DOHH2 (cell line): ENCODE measurements around the gene SLC1A5.

Experiments
- H3F3A ChIP-seq: fragments of 200-600 bp; sonication (generic), shearing (Covaris generic); 2 replicates; pipeline ENCODE4 v1.6.0; 2016; ENCODE audit warnings: antibody characterized with exemption, mild to moderate bottlenecking; ENCODE audit not compliant: control insufficient read depth, insufficient read depth
- H3K27ac ChIP-seq: fragments of 200-600 bp; sonication (generic); 2 replicates; pipeline ENCODE4 v1.5.1; 2014; ENCODE audit warnings: low read depth, mild to moderate bottlenecking, low read length, moderate library complexity
- H3K27me3 ChIP-seq: fragments of 200-600 bp; sonication (generic); 2 replicates; pipeline ENCODE4 v1.6.1; 2014; ENCODE audit warnings: mild to moderate bottlenecking, low read length, mixed read lengths; ENCODE audit not compliant: control insufficient read depth
- H3K36me3 ChIP-seq: fragments of 200-600 bp; sonication (generic); 2 replicates; pipeline ENCODE4 v1.6.1; 2014; ENCODE audit warnings: mild to moderate bottlenecking, low read length, moderate library complexity, mixed read lengths; ENCODE audit not compliant: control insufficient read depth
- H3K4me1 ChIP-seq: fragments of 200-600 bp; sonication (generic); 2 replicates; pipeline ENCODE4 v1.6.1; 2014; ENCODE audit warnings: mild to moderate bottlenecking, low read length, mixed read lengths; ENCODE audit not compliant: control insufficient read depth
- H3K4me2 ChIP-seq: fragments of 200-600 bp; sonication (generic); 2 replicates; pipeline ENCODE4 v1.6.0; 2014; ENCODE audit warnings: mild to moderate bottlenecking, low read length, moderate library complexity
- H3K4me3 ChIP-seq: fragments of 200-600 bp; sonication (generic); 2 replicates; pipeline ENCODE4 v1.5.1; 2014; ENCODE audit warnings: mild to moderate bottlenecking, low read length, mixed read lengths
- H3K79me2 ChIP-seq: fragments of 200-600 bp; sonication (generic); 2 replicates; pipeline ENCODE4 v1.6.1; 2014; ENCODE audit warnings: mild to moderate bottlenecking, low read length, mixed read lengths; ENCODE audit not compliant: control insufficient read depth
- H3K9me2 ChIP-seq: fragments of 200-600 bp; sonication (generic); replicated peaks from 2 replicates; pipeline ENCODE4 v1.6.1; 2014; ENCODE audit warnings: mild to moderate bottlenecking, low read length, mixed read lengths; ENCODE audit not compliant: control insufficient read depth
- H3K9me3 ChIP-seq: fragments of 200-600 bp; sonication (generic); 2 replicates; pipeline ENCODE4 v1.6.1; 2014; ENCODE audit warnings: antibody characterized with exemption, low read length, mixed read lengths; ENCODE audit not compliant: control insufficient read depth, insufficient read depth
- H4K20me1 ChIP-seq: fragments of 200-600 bp; sonication (generic); 2 replicates; pipeline ENCODE4 v1.6.0; 2014; ENCODE audit warnings: low read depth, mild to moderate bottlenecking, antibody characterized with exemption, low read length, moderate library complexity; ENCODE audit not compliant: control insufficient read depth, insufficient read depth
- EZH2phosphoT487 ChIP-seq: fragments of 200-600 bp; sonication (generic); IDR thresholded peaks from 2 replicates; pipeline ENCODE4 v1.6.1; 2017; ENCODE audit warnings: borderline replicate concordance, mild to moderate bottlenecking, antibody characterized with exemption, low read length, moderate library complexity, mixed read lengths
- TF ChIP-seq, protein P1 (sequence below): fragments of 200-600 bp; sonication (generic); IDR thresholded peaks from one replicate; pipeline ENCODE4 v1.5.1; 2014; ENCODE audit warnings: antibody characterized with exemption, mild to moderate bottlenecking, low read depth, low read length; ENCODE audit not compliant: poor library complexity, severe bottlenecking

SLC1A5 gene

DNA sequence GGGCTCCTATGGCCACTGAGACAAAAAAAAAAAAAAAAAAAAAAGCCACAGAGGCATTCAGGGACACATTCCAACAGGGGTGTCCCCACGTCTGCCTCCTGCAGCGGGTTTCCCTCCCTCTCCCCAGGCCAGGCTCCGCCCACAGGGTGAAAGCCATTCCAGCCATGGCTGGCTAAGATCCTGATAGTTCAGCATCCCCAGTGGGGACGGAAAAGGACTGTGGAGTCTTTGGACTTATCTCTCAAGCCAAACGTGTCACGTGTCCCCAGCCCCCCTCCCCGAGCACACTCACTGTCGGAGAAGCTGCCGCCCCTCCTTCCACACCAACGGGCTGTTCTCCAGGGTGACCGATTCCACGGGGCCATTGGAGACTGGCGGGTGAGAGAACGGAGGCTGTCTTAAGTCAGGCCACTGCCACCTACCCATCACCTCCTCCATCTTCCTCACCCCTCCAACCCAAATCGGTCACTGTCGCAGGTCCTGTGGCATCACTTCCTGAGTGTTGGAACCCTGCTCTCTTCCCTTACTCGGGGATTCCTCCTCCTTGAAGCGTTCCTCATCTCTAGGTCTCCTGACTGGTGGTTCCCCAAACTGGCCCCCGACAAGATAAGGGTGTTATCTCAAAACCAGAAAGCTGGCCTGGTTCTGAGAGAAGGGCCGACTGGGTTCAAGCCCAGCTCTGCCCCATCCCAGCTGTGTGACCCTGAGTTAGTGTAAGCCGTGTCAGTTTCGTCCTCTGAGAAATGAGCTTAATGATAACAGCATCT, 51.7 kb downstream of the SLC1A5 start:
- Histone ChIP-seq H3K4me3 (no peak overlapping the region), H4K20me1 (peaks cover 6% of the 10 kb centered on the region; the same call in 1 of the 2 replicates), H3K27me3 (no peaks in the 10 kb centered on the region), H3K9me3 (no peaks in the 10 kb centered on the region), H3K79me2 (peaks cover 70% of the 10 kb centered on the region), H3K9me2 (no peaks in the 10 kb centered on the region), H3K27ac (no peak overlapping the region), H3K36me3 (peaks cover 74% of the 10 kb centered on the region), H3K4me1 (no peaks in the 10 kb centered on the region), H3K4me2 (no peak overlapping the region), H3F3A (no peaks in the 10 kb centered on the region)
- TF ChIP-seq, protein P1, sequence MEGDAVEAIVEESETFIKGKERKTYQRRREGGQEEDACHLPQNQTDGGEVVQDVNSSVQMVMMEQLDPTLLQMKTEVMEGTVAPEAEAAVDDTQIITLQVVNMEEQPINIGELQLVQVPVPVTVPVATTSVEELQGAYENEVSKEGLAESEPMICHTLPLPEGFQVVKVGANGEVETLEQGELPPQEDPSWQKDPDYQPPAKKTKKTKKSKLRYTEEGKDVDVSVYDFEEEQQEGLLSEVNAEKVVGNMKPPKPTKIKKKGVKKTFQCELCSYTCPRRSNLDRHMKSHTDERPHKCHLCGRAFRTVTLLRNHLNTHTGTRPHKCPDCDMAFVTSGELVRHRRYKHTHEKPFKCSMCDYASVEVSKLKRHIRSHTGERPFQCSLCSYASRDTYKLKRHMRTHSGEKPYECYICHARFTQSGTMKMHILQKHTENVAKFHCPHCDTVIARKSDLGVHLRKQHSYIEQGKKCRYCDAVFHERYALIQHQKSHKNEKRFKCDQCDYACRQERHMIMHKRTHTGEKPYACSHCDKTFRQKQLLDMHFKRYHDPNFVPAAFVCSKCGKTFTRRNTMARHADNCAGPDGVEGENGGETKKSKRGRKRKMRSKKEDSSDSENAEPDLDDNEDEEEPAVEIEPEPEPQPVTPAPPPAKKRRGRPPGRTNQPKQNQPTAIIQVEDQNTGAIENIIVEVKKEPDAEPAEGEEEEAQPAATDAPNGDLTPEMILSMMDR: no peak
- no peak for TF ChIP-seq EZH2phosphoT487

DNA sequence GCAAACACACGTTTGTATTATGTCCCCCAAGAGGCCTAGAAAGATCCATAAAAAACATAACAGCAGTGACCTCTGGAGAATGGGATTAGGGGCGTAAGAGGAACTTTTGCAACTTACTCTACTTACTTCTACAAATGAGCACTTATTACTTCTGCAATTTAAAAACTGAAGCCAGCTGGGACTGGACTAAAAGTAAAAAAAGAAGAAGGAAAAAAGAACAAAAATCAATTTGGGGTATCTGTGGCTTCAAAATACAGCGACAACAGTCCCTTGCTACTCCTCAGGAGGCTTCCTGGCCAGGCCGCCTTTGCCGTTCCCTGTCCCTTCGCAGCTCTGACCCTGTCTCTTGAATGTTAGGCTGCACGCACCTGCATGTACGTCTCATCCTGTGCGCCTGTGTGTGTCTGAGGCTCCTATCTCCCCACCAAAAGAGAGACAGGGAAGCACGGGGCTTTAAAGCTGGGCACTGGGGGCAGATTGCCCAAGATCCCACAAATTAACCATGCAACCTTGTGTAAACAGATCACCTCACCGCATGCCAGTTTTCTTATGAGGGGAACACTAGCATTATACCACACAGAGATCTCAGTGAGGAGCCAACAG, 54.6 kb downstream of the SLC1A5 start:
- H3K79me2 ChIP-seq: peaks cover 49% of the 10 kb centered on the region
- H3K27me3 ChIP-seq: no peaks in the 10 kb centered on the region
- TF ChIP-seq EZH2phosphoT487: no peak
- TF ChIP-seq, protein P1: no peak
- H3K9me2 ChIP-seq: no peaks in the 10 kb centered on the region
- H3K4me2 ChIP-seq: no peak overlapping the region
- peaks cover 76% of the 10 kb centered on the region for H3K36me3 ChIP-seq
- peaks cover 5% of the 10 kb centered on the region; the same call in 1 of the 2 replicates for H4K20me1 ChIP-seq
- H3F3A ChIP-seq: no peaks in the 10 kb centered on the region
- no peaks in the 10 kb centered on the region for H3K9me3 ChIP-seq
- no peak overlapping the region for H3K4me3 ChIP-seq
- no peaks in the 10 kb centered on the region; the same call in 1 of the 2 replicates for H3K4me1 ChIP-seq
- no peak overlapping the region for H3K27ac ChIP-seq

DNA sequence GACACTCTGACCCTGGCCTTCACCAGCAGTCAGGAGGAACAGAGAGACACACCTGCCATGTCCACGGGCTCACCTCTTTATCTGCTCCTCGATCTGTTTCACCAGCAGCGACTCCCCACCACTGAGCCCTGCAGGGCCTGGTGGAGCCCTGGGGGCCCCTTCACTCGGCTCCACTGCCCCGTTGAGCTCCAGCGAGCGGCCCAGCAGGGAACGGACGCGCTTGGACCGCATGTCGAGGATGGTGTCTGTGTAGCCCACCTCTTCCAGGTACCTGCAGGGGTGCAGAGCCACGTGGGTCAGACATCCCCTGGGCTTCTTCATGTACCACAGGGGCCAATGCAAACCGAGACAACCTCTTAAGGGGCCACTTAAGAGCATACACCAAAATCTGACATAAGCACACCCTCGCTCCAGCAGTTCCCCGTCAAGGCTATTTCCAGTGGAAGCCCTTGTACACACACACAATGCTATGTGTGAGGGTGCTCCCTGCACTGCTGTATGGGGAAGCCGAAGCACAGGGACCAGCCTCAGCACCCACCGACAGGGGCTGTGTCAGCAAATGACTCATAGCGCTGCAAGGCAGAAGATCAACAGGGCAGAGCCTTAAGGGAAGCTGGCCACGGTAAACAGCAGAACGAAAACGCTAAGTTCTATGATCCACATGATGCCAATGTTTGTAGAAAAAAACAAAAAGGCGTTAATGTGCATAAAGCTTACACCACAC, 55.3 kb downstream of the SLC1A5 start:
- H3K79me2 ChIP-seq: peaks cover 48% of the 10 kb centered on the region
- H3K4me1 ChIP-seq: peaks cover 5% of the 10 kb centered on the region; the same call in 1 of the 2 replicates
- no peaks in the 10 kb centered on the region for H3K27me3 ChIP-seq
- no peak overlapping the region for H3K4me3 ChIP-seq
- no peaks in the 10 kb centered on the region for H3K9me3 ChIP-seq
- peaks cover 75% of the 10 kb centered on the region for H3K36me3 ChIP-seq
- H4K20me1 ChIP-seq: peaks cover 9% of the 10 kb centered on the region; the same call in 1 of the 2 replicates
- TF ChIP-seq EZH2phosphoT487: no peak
- no peak overlapping the region for H3K27ac ChIP-seq
- no peaks in the 10 kb centered on the region for H3K9me2 ChIP-seq
- no peaks in the 10 kb centered on the region for H3F3A ChIP-seq
- no peak overlapping the region for H3K4me2 ChIP-seq
